Right lobe of liver (tissue), 4 donors: ENCODE data around the gene CCL7.

Source experiments
- CTCF ChIP-seq, 4 donors: fragments of 200-600 bp in 3 of 4; fragments of 450-650 bp in 1 of 4; IDR thresholded peaks; one replicate each; pipeline versions ENCODE4 v1.5.1 to v1.8.0; 2016 to 2022; ENCODE audit warnings: antibody characterized with exemption in 4 of 4, mild to moderate bottlenecking in 2 of 4
- POLR2A ChIP-seq: fragments of 450-650 bp; IDR thresholded peaks from one replicate; pipeline ENCODE4 v1.6.1; 2017; ENCODE audit warnings: antibody characterized with exemption, mild to moderate bottlenecking
- donor health status: DM: no; HTN: no; CAD: no.
- donor health status: DM: no; HTN: no; CAD: no.
- donor health status: DM: no; HTN: yes; CAD: no.

GRCh38 chr17:34285286-34285792 lies 15.3 kb downstream of the CCL7 start, which contains the start of gene CCL11:
- TF ChIP-seq CTCF (IDR thresholded peaks at IDR 0.05) (no peak), POLR2A (no peak)
